ENCODE results near the gene PATE1. TPM values are rescaled to one million over a fixed set of nuclear protein-coding genes. Genes with fewer than 3 reads are reported as not detected.
"Not testable (repeated sequence)": the region's sequence is repeated elsewhere in the genome, so short reads cannot be mapped to it uniquely, and the experiment has no call there.

The PATE1 gene, protein sequence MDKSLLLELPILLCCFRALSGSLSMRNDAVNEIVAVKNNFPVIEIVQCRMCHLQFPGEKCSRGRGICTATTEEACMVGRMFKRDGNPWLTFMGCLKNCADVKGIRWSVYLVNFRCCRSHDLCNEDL
- total RNA-seq (2014; rRNA removed; shearing (Covaris generic)), result not detected in 2 replicates

DNA sequence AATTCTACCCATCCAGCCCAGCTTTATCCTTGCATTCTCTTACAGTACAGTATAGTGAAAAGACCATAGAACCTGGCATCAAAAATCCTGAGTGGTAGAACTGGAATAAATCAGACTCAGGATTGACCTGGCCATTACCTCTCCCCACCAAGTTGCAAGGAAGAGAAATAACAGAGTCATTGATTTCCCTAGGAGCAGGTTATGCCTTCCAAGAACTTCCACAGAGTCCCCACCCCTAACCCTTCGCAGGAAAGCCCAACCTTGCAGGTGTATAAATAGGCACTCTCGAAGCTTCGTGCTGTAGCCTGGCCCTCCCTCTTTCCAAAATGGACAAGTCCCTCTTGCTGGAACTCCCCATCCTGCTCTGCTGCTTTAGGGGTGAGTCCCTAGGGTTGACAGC is at the start of gene PATE1:
Gene PATE1, plus strand, starts transcription at position 301 of the 400 bp plus-strand sequence. Its CDS starts 26 bp downstream, at position 327.
- no peak for DNase-seq (ENCODE audit: low spot score)
- in situ Hi-C loops (cut with HindIII; ENCODE audit: low sequenced_read_pairs), result no loop called here

DNA sequence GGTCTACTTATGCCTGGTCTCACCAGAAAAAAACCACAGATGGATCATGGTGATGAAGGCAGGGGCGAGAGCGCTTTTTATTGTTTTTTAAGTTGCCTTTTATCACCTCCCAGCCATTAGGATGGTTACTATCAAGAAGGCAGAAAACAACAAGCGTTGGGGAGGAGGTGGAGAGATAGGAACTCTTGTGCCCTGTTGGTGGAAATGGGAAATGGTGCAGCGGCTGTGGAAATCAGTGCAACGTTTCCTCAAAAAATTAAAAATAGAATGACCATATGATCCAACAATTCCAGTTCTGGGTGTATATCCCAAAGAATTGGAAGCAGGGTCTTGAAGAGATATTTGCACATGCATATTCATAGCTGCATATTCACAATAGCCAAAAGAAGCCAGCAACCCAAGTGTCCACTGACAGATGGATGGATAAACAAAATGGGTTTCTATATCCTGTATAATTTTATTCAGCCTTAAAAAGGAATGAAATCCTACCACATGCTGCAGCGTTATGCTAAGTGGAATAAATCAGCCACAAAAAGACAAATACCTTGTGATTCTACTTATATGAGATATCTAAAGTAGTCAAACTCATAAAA is 45.0 kb upstream of the PATE1 start:
- DNase-seq (ENCODE audit: low spot score), result no peak
- in situ Hi-C loops (cut with HindIII; ENCODE audit: low sequenced_read_pairs), result no loop called here

DNA sequence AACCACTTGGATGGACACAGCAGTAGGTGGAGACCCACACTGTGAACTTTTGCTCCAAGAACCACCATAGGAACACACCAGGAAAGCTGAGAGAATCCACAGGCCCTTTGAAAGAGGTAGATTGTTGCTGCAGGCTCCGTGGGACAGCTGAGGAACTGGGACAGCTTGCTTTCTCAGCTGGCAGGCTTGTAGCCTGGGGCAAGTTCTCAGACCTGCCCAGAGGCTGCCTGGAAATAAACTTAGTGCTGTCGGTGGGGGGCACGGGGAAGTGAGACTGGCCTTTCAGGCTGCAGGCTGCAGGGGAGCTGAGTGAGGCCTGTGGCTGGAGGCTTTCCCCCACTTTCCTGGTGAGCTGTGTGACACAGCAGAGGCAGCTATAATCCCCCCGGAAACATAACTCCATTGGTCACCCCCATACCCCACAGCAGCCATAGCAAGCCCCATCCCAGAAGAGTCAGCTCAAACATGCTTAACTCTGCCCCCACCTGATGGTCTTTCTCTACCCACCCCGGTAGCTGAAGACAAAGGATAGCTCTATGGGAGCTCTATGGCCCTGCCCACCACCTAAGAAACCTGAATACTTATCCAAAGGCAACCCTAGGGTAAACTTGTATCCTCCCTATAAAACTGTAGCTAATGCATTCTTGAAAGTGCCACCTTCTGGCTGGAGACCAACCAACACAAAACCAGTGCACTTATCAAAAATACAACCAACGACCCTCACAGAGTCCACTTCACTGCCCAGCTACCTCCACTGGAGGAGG is 44.0 kb upstream of the PATE1 start:
- no peak for DNase-seq (ENCODE audit: low spot score)

DNA sequence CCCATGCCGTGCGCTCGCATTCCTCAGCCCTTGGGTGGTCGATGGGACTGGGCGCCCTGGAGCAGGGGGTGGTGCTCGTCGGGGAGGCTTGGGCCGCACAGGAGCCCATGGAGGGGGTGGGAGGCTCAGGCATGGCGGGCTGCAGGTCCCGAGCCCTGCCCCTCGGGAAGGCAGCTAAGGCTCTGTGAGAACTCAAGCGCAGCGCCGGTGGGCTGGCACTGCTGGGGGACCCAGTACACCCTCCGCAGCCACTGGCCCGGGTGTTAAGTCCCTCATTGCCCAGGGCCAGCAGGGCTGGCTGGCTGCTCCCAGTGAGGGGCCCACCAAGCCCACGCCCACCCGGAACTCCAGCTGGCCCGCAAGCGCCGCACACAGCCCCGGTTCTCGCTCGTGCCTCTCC is 41.4 kb upstream of the PATE1 start:
- in situ Hi-C loops (cut with HindIII; ENCODE audit: low sequenced_read_pairs); DNase-seq (ENCODE audit: low spot score): not testable (repeated sequence)

More for the DNA sequence above, 44.0 kb upstream of the PATE1 start:
- in situ Hi-C loops (cut with HindIII; ENCODE audit: low sequenced_read_pairs), result no loop called here

DNA sequence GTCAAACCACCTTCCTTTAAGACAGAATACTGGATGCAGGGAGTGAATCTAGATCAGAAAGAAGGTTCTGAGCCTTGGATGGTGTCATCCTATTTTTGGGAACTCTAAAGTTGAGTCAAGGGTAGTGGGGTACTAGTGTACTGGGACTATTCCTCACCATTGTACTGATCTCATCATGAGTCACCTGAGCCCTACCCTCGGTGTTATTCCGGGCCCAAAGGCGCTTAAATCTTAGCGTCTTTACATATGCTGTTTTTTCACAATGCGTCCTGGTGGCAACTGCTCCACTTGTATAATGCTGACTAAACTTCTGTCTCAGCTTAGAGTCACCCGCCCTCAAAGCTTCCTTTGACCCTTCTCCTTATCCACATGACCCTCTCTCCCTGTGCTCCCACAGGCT is 25.3 kb upstream of the PATE1 start:
- no peak for DNase-seq (ENCODE audit: low spot score)
- in situ Hi-C loops (cut with HindIII; ENCODE audit: low sequenced_read_pairs), result no loop called here

DNA sequence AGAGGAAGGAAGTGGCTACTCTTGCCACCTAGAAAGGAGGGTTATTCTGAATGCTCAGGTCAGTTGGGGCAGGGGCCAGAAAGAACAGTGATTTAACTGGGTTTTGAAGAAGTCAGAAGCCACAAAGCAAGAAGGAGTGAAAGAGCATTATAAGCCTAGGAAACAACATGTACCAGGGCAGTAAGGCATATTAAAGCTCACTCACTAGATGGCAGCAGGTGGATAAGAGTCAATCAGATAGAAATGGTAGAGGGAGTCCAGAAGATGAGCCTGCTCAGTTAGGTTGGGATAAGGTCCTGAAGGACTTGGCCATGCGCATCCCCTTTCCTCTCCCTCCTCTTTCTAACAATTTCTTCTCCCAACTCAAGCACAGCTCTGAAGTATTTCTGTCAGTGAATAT is 22.0 kb upstream of the PATE1 start:
- in situ Hi-C loops (cut with HindIII; ENCODE audit: low sequenced_read_pairs), result no loop called here
- DNase-seq (ENCODE audit: low spot score), result no peak

DNA sequence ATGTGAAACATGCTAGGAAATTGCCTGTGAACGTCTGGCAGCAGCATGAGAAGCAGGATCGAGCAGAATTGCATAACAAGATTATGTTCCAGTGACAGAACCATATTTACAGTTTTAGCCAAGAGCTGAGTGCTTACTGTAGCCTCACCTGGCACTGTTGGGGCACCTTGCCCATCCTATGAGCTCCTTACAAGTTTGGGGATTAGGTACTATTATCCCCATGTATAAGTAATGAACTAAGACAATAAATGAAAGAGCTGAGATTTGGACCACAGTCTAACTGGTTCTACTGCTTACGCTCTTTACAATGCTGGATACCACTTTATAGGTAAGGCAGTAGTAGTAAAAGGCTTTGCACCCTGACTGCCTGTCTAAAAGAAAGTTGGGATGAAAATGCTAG is 17.1 kb upstream of the PATE1 start:
- DNase-seq (ENCODE audit: low spot score), result no peak
- in situ Hi-C loops (cut with HindIII; ENCODE audit: low sequenced_read_pairs), result no loop called here

DNA sequence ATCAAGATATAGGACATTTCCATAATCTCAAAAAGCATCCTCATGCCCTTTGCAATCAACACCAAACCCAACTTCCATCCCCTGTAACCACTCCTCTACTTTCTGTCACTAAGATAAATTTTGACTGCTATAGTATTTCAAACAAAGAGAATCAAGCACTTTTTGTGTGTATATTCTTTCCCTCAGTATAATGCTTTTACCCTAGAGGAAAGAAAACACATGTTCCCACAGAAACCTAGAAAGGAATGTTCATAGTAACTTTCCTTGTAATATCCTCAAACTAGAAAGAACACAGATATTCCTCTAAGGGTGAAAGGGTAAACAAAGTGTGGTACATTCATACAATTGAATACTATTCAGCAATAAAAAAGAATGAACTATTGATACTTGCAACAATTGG is 5.5 kb upstream of the PATE1 start:
- in situ Hi-C loops (cut with HindIII; ENCODE audit: low sequenced_read_pairs), result no loop called here
- DNase-seq (ENCODE audit: low spot score), result no peak

DNA sequence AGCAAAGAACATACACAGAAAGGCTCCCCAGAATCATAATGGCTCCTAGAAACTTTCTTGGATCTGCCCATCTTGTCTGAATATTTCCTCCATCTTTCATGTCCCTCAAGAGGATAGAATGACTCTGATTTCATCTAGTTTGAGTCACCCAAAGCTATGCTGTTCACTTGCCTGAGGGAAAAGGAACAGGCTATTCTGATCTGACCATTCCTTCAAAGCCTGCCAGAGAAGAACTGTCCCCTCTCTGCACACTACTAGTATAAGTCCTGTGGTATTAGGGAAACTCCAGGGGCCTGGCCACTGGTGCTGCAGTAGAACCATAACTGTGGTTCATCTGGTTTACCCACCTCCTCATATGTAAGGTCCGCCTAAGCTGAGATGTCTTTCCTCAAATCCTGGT is 2.4 kb upstream of the PATE1 start:
- no peak for DNase-seq (ENCODE audit: low spot score)
- in situ Hi-C loops (cut with HindIII; ENCODE audit: low sequenced_read_pairs), result no loop called here

DNA sequence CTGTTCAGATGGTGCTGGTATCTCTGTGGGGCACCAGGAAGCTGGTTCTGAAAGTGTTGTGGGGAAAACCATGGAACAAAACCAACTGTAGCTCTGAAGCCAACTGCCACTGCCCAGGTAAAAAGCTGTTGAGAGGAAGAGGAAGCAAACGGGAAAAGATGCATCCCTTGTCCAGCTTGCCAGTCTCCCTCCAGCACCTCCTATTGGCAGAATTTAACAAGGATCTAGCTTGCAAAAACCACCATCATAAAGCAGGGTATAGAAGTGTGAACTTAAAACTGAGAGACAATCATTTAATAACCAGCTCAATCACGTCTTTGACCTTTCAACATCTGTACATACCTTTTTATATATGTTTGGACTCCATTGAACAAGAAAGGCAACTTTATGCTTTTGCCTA is 4.5 kb downstream of the PATE1 start:
- in situ Hi-C loops (cut with HindIII; ENCODE audit: low sequenced_read_pairs), result no loop called here
- no peak for DNase-seq (ENCODE audit: low spot score)

DNA sequence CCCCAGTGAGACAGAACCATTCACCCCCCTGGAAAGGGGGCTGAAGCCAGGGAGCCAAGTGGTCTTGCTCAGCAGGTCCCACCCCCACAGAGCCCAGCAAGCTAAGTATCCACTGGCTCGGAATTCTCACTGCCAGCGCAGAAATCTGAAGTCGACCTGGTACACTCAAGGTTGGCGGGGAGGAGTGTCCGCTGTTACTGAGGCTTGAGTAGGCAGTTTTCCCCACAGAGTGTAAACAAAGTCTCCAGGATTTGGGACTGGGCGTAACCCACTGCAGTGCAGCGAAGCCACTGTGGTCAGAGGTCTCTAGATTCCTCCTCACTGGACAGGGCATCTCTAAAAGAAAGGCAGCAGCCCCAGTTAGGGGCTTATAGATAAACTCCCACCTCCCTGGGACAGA is 10.0 kb downstream of the PATE1 start:
- DNase-seq (ENCODE audit: low spot score), result no peak
- in situ Hi-C loops (cut with HindIII; ENCODE audit: low sequenced_read_pairs), result no loop called here

DNA sequence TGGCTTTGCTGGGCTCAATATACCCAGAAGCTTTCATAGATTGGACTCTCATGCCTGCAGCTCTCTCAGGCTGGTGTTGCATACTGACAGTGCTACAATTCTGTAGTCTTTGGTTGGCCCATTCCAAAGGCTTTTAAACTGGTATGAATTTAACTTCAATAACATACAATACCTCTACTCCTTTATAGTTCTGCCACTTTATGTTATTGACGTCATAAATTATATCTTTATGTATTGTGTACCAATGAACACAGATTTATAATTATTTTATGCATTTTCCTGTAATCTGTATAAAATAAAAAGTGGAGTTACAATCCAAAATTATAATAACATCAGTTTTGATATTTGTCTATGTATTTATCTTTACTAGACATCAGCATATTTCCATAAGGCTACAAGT is 16.4 kb downstream of the PATE1 start:
- DNase-seq (ENCODE audit: low spot score), result no peak
- in situ Hi-C loops (cut with HindIII; ENCODE audit: low sequenced_read_pairs), result no loop called here

DNA sequence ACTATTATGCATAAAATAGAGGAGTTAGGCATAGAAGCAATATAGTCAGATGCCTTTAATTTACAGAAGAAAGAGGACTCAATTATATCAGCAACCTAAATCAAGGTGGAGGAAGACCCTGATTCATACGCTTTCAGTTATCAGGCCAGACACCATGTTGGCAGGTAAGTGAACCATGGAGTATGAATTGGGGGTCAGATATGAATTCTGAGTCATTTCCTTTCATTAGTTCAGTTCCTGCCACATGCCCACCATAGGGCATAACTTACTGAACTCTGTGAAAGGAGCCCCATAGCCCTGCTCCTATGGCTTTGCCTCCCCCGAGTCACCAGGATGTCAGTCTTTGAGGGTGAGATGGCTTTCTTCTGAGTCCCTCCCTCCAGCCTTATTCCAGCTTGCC is 17.4 kb downstream of the PATE1 start:
- in situ Hi-C loops (cut with HindIII; ENCODE audit: low sequenced_read_pairs), result no loop called here

DNA sequence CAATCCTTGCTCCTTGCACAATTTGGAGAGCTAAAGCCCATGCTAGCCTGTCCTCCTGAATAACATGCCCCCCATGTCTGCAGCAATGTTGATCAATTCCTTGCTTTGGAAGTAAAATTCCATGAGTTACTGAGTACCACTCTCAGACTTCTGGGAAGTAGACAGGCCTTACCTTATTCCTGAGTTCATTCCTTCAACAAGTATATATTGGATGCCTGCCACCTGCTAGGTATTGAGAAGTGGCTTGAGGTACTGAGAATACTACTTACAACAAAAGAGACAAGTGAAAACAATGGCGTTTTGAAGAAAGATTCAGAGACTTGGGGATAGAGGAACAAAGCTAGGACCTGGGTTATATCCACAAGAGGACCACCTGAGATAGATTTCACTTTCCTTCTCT is 20.2 kb downstream of the PATE1 start:
- in situ Hi-C loops (cut with HindIII; ENCODE audit: low sequenced_read_pairs), result no loop called here
- DNase-seq (ENCODE audit: low spot score), result no peak

More for the DNA sequence above, 17.4 kb downstream of the PATE1 start:
- no peak for DNase-seq (ENCODE audit: low spot score)

DNA sequence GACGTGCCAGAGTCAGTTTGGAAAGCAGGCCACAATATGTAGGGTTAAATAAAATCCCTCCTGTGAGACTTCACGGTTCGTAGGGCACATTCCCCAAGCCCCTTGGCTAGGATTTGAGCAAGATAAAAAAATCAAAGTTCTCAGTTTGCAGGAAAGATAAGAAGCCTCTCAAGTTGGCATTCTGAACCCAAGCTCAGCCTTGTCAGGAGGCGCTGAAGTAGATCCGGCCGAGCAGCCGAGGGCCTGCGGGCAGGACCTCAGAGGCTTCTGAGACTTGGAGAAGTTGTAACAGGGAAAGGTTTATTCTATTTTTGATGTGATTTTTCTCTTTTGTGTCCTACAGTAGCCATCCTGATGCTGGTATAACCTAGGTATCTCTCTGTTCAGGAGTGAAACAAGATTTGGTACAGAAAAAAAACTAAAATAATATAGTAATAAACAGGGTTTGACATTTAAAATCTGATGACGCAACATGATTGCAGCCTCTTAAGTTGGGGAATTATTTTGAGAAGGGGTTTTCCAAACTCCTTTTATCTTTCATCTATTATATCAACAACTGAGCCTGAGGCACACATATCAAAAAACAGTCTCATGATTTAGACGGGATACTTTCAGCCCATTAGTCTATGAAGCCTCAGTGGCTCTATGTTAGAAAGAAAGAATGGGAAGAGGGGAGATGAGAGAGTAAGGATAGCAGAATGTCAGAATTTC is 22.4 kb downstream of the PATE1 start:
- no peak for DNase-seq (ENCODE audit: low spot score)
- in situ Hi-C loops (cut with HindIII; ENCODE audit: low sequenced_read_pairs), result no loop called here

DNA sequence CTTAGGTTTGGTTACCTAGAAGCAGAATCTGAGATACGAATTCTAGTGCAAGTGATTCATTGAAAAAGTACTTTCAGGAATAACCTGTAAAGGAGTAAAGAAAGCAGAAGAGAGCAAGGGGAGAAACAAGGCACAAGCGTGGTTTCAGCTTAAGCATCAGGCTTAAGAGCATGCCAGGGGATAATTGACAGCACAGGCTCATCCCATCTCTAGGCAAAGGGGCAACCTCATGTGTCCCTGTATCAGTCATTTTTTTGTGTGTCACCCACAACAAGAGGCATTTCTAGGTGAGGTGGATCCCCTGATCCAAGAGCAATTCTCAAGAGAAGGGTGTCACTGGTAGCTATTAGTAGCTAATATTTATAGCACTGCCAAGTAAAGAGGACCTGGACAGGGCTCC is 24.5 kb downstream of the PATE1 start:
- DNase-seq (ENCODE audit: low spot score), result no peak
- in situ Hi-C loops (cut with HindIII; ENCODE audit: low sequenced_read_pairs), result no loop called here

DNA sequence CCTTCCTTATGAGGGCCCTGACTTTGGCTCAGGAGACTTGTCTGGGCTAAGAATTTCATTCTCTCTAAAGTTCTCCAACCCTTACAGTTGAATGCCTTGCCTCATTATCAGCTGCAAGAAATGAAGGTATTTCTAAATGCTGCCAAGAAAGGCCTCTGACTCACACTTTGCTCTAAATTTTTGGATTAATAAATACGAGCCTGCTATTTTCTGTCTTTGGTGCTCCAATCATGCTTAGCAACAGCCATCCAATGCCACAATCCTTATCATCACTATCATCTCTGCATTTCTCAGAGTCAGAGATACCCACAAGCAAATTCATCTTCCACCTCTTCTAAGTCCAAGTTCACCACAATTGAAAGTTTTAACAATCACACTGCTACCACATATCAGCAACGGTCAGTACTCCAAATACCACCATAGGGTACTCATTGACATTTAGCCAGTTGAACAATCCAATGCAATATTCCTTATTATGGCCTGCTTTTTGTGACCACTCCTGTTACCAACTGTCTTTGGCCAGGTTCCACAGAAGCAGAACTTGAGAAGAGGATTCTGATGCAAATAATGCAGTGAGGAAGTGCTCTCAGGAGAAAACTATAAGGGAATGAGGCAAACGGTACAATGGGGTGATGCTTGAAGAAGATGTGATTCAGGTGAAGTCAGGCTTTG is 26.9 kb downstream of the PATE1 start:
- in situ Hi-C loops (cut with HindIII; ENCODE audit: low sequenced_read_pairs), result no loop called here
- DNase-seq (ENCODE audit: low spot score), result no peak

DNA sequence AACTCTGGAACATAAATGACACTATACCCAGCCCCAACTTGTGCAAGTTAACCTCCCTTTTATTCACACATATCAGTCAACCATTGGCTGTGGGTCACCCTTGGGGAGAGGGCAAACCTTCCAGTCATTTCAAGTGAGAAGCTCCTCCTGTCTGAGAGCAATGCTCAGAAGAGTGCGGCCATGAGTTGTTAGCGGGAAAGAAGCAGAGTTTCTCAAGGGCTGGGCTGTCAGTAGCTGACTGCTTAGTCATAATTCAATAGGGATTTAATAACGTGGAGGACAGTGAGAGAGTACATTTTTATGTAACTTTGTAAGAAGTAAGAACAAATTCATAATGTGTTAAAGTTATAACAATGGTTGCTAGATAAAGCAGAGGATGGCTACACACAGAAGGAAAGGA is 27.4 kb downstream of the PATE1 start:
- in situ Hi-C loops (cut with HindIII; ENCODE audit: low sequenced_read_pairs), result no loop called here
- DNase-seq (ENCODE audit: low spot score), result no peak

DNA sequence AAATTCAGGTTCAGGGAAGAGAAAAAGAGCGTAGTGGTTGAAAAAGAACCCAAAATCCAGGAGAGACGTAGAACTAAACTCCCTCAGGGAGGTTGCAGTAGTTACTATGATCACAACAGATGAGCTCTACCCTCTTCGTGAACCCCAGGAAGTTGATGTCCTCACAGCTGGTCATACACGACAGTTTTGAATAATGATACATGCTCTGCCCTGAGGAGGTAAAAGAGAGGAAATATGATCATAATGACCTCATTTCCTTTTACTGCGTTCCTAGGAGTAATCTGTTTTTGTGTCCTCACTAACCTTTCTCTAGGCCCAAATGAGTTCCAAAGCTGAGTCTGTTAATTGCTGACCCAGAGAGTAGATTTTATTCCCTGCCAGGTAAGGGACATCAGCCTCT is 31.2 kb downstream of the PATE1 start:
- in situ Hi-C loops (cut with HindIII; ENCODE audit: low sequenced_read_pairs), result no loop called here
- DNase-seq (ENCODE audit: low spot score), result no peak

DNA sequence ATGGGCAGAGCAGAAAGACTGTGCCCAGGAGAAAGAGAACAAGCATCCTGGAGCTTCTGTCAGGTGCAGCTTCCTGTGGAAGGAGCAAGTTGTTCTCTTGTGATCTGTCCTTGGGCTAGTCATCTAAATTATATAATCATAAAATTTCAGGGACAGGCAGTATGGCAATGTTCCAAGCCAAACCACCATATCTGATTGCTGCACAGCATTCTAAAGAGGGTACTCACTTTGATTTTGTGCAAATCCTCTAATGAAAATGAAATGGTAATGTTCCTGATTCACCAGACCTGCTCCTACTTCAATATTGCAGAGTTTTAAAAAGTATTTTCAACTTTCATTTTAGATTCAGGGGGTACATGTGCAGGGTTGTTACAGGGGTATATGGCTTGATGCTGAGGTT is 32.6 kb downstream of the PATE1 start, which contains the start of gene PATE2:
Gene PATE2, minus strand, starts transcription at position 101 of the 400 bp plus-strand sequence. Its CDS starts 55 bp downstream, at position 46.
- in situ Hi-C loops (cut with HindIII; ENCODE audit: low sequenced_read_pairs), result no loop called here
- DNase-seq (ENCODE audit: low spot score), result no peak

Data from G401 (cell line).